Measurements from ENCODE around the gene RNF19B. TPM values are rescaled to one million over a fixed set of nuclear protein-coding genes. Genes with fewer than 3 reads are reported as not detected.

Gene RNF19B
- total RNA-seq, 1 donor from 2014 or later = 29.7 TPM

- H3K27me3 ChIP-seq (ENCODE audit: insufficient read depth, low read length) = peaks cover 2% of the 10 kb centered on the region
- DNase-seq (ENCODE audit: low read depth) = peak; percentile 57
- Mint-ChIP-seq H3K27ac (ENCODE audit: unreplicated experiment) (peak overlapping the region; percentile 64), H3K4me1 (ENCODE audit: low read depth, unreplicated experiment) (peaks cover 12% of the 10 kb centered on the region), H3K27me3 (ENCODE audit: low read depth, unreplicated experiment) (peaks cover 14% of the 10 kb centered on the region), H3K36me3 (ENCODE audit: low read depth, unreplicated experiment) (no peaks in the 10 kb centered on the region), H3K4me3 (ENCODE audit: unreplicated experiment) (no peak overlapping the region), H3K9me3 (ENCODE audit: unreplicated experiment) (peaks cover 1% of the 10 kb centered on the region)
- no peaks in the 10 kb centered on the region for H4K20me1 ChIP-seq (ENCODE audit: insufficient read depth, low read length)
- H3K79me2 ChIP-seq (ENCODE audit: insufficient read depth, low read length) = no peaks in the 10 kb centered on the region
- peak overlapping the region; percentile 27 for H3K4me3 ChIP-seq (ENCODE audit: insufficient read depth, low read depth, low read length)
- no peaks in the 10 kb centered on the region for H3K36me3 ChIP-seq (ENCODE audit: insufficient read depth, low read length)
- no peak overlapping the region for H3K27ac ChIP-seq (ENCODE audit: low read depth, low read length)
- peaks cover 10% of the 10 kb centered on the region for H3K4me1 ChIP-seq (ENCODE audit: insufficient read depth, low read length)
- FAIRE-seq = peak; percentile 54
- TF ChIP-seq CTCF (IDR thresholded peaks at IDR 0.05; ENCODE audit: insufficient read depth, low read depth, low read length) (no peak), EZH2 (IDR thresholded peaks at IDR 0.05; ENCODE audit: insufficient read depth, low read length) (no peak)
- no peaks in the 10 kb centered on the region for H3K9me3 ChIP-seq (ENCODE audit: insufficient read depth, low read depth, low read length)
- peak overlapping the region; percentile 6 for H2AFZ ChIP-seq (ENCODE audit: low read depth, low read length)
- peak overlapping the region; percentile 42 for H3K4me2 ChIP-seq (ENCODE audit: low read length)
- H3K9ac ChIP-seq (ENCODE audit: low read length) = no peak overlapping the region
Measured at GRCh38 chr1:32919811-32920733, 44.5 kb downstream of the RNF19B start.

- no peaks in the 10 kb centered on the region for H3K9me3 ChIP-seq (ENCODE audit: insufficient read depth, low read depth, low read length)
- H3K4me1 ChIP-seq (ENCODE audit: insufficient read depth, low read length) = peaks cover 6% of the 10 kb centered on the region
- Mint-ChIP-seq H3K4me3 (ENCODE audit: unreplicated experiment) (no peak overlapping the region), H3K36me3 (ENCODE audit: low read depth, unreplicated experiment) (no peaks in the 10 kb centered on the region), H3K9me3 (ENCODE audit: unreplicated experiment) (peaks cover 1% of the 10 kb centered on the region), H3K4me1 (ENCODE audit: low read depth, unreplicated experiment) (peaks cover 9% of the 10 kb centered on the region), H3K27me3 (ENCODE audit: low read depth, unreplicated experiment) (no peaks in the 10 kb centered on the region), H3K27ac (ENCODE audit: unreplicated experiment) (no peak overlapping the region)
- no peak overlapping the region for H3K9ac ChIP-seq (ENCODE audit: low read length)
- no peak overlapping the region for H2AFZ ChIP-seq (ENCODE audit: low read depth, low read length)
- no peak overlapping the region for H3K4me2 ChIP-seq (ENCODE audit: low read length)
- no peak overlapping the region for H3K27ac ChIP-seq (ENCODE audit: low read depth, low read length)
- no peak overlapping the region for H3K4me3 ChIP-seq (ENCODE audit: insufficient read depth, low read depth, low read length)
- TF ChIP-seq EZH2 (IDR thresholded peaks at IDR 0.05; ENCODE audit: insufficient read depth, low read length) (no peak), CTCF (IDR thresholded peaks at IDR 0.05; ENCODE audit: insufficient read depth, low read depth, low read length) (no peak)
- no peaks in the 10 kb centered on the region for H3K27me3 ChIP-seq (ENCODE audit: insufficient read depth, low read length)
- H3K79me2 ChIP-seq (ENCODE audit: insufficient read depth, low read length) = no peaks in the 10 kb centered on the region
- no peaks in the 10 kb centered on the region for H4K20me1 ChIP-seq (ENCODE audit: insufficient read depth, low read length)
- DNase-seq (ENCODE audit: low read depth) (no peak), FAIRE-seq (no peak)
- H3K36me3 ChIP-seq (ENCODE audit: insufficient read depth, low read length) = no peaks in the 10 kb centered on the region
Measured at GRCh38 chr1:32918179-32918578, 46.4 kb downstream of the RNF19B start.

GRCh38 chr1:32917521-32917920 lies 47.1 kb downstream of the RNF19B start:
- Mint-ChIP-seq H3K36me3 (ENCODE audit: low read depth, unreplicated experiment) (no peaks in the 10 kb centered on the region), H3K4me1 (ENCODE audit: low read depth, unreplicated experiment) (peaks cover 9% of the 10 kb centered on the region), H3K9me3 (ENCODE audit: unreplicated experiment) (peaks cover 1% of the 10 kb centered on the region), H3K4me3 (ENCODE audit: unreplicated experiment) (no peak overlapping the region), H3K27ac (ENCODE audit: unreplicated experiment) (no peak overlapping the region), H3K27me3 (ENCODE audit: low read depth, unreplicated experiment) (no peaks in the 10 kb centered on the region)
- FAIRE-seq (no peak), DNase-seq (ENCODE audit: low read depth) (no peak)
- Histone ChIP-seq H3K79me2 (ENCODE audit: insufficient read depth, low read length) (no peaks in the 10 kb centered on the region), H3K27me3 (ENCODE audit: insufficient read depth, low read length) (no peaks in the 10 kb centered on the region), H3K9me3 (ENCODE audit: insufficient read depth, low read depth, low read length) (no peaks in the 10 kb centered on the region), H3K36me3 (ENCODE audit: insufficient read depth, low read length) (no peaks in the 10 kb centered on the region), H3K27ac (ENCODE audit: low read depth, low read length) (no peak overlapping the region), H2AFZ (ENCODE audit: low read depth, low read length) (no peak overlapping the region), H3K9ac (ENCODE audit: low read length) (no peak overlapping the region), H3K4me3 (ENCODE audit: insufficient read depth, low read depth, low read length) (no peak overlapping the region), H3K4me2 (ENCODE audit: low read length) (no peak overlapping the region), H4K20me1 (ENCODE audit: insufficient read depth, low read length) (no peaks in the 10 kb centered on the region), H3K4me1 (ENCODE audit: insufficient read depth, low read length) (peaks cover 6% of the 10 kb centered on the region)
- no peak for TF ChIP-seq CTCF (IDR thresholded peaks at IDR 0.05; ENCODE audit: insufficient read depth, low read depth, low read length)
- no peak for TF ChIP-seq EZH2 (IDR thresholded peaks at IDR 0.05; ENCODE audit: insufficient read depth, low read length)
